Stimulated activated naive CD8-positive, alpha-beta T cell treated with anti-CD3 and anti-CD28 coated beads, Interleukin-15, Interleukin-2, amounts not matched to agents 100 ng/mL and 50 ng/mL, for 24 hours (primary cell): Measurements from ENCODE around the gene DMBX1.
A peak's percentile ranks its signal among the peaks of the same experiment; 100 is the strongest.

Source experiments
- H3K27ac Mint-ChIP-seq: one replicate; pipeline ENCODE4 v1.8.0; 2021; ENCODE audit warnings: mild to moderate bottlenecking, mixed read lengths
- H3K27me3 Mint-ChIP-seq: one replicate; pipeline ENCODE4 v1.8.0; 2021; ENCODE audit warnings: mixed read lengths
- H3K36me3 Mint-ChIP-seq: one replicate; pipeline ENCODE4 v1.8.0; 2021; ENCODE audit warnings: low read depth, mixed read lengths
- H3K4me1 Mint-ChIP-seq: one replicate; pipeline ENCODE4 v1.8.0; 2021; ENCODE audit warnings: low read depth, mixed read lengths
- H3K4me3 Mint-ChIP-seq: one replicate; pipeline ENCODE4 v1.8.0; 2021; ENCODE audit warnings: mild to moderate bottlenecking, mixed read lengths
- H3K9me3 Mint-ChIP-seq: one replicate; pipeline ENCODE4 v1.8.0; 2021; ENCODE audit warnings: mixed read lengths

The DMBX1 gene

GRCh38 chr1:46453449-46453848 is 36.2 kb upstream of the DMBX1 start:
- no peaks in the 10 kb centered on the region for H3K4me1 Mint-ChIP-seq
- no peak overlapping the region for H3K27ac Mint-ChIP-seq
- no peak overlapping the region for H3K4me3 Mint-ChIP-seq
- no peaks in the 10 kb centered on the region for H3K36me3 Mint-ChIP-seq
- peaks cover 43% of the 10 kb centered on the region for H3K27me3 Mint-ChIP-seq
- H3K9me3 Mint-ChIP-seq: no peaks in the 10 kb centered on the region

DNA sequence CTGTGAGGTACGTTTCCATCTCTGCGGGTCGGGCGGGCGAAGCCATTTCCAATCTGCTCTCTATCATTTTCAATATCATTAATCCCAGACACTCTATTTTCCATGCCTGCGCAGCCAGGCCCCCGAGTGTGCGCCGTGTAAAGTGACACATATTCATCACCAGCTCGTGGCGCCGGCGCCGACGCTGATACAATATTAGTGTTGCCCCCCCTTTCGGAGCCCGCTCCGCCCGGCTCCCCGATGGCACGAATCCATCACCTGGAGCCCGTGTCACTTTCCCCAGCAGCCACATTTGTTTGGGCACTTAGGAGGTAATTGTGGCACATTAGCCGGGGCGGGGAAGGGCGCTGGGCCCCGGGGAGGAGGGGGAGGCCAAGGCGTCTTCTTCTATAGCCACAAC is 33.7 kb upstream of the DMBX1 start:
- Mint-ChIP-seq H3K27ac (no peak overlapping the region), H3K36me3 (no peaks in the 10 kb centered on the region), H3K4me1 (no peaks in the 10 kb centered on the region), H3K27me3 (peaks cover 34% of the 10 kb centered on the region), H3K4me3 (no peak overlapping the region), H3K9me3 (no peaks in the 10 kb centered on the region)

GRCh38 chr1:46456411-46456963 is 33.1 kb upstream of the DMBX1 start:
- Mint-ChIP-seq H3K36me3 (no peaks in the 10 kb centered on the region), H3K27me3 (peaks cover 31% of the 10 kb centered on the region), H3K27ac (no peak overlapping the region), H3K4me1 (no peaks in the 10 kb centered on the region), H3K4me3 (no peak overlapping the region), H3K9me3 (no peaks in the 10 kb centered on the region)

DNA sequence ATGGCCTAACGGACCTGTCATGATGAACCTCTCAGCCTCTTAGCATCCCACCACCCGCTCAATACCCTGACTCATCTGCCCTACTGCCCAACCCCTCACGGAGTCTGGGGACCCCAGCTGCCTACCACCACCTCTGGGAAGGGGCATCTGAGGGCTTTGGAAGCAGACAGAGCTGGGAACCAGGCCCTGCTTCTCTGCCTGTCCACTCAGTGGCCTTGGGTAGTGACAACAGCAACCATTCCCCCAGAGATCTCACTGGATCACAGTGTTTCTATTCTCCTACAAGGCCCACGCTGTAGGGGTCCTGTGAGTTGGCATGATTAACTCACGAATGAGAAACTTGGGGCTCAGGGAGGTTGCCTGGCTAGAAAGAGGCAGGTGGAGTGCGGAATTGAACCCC is 32.5 kb upstream of the DMBX1 start:
- no peaks in the 10 kb centered on the region for H3K4me1 Mint-ChIP-seq
- no peak overlapping the region for H3K4me3 Mint-ChIP-seq
- H3K27ac Mint-ChIP-seq: no peak overlapping the region
- peaks cover 31% of the 10 kb centered on the region for H3K27me3 Mint-ChIP-seq
- no peaks in the 10 kb centered on the region for H3K9me3 Mint-ChIP-seq
- no peaks in the 10 kb centered on the region for H3K36me3 Mint-ChIP-seq

- Mint-ChIP-seq H3K36me3 (no peaks in the 10 kb centered on the region), H3K27ac (no peak overlapping the region), H3K4me1 (no peaks in the 10 kb centered on the region), H3K9me3 (no peaks in the 10 kb centered on the region), H3K27me3 (peaks cover 27% of the 10 kb centered on the region), H3K4me3 (no peak overlapping the region)
Measured at GRCh38 chr1:46458190-46458589, 31.4 kb upstream of the DMBX1 start.

- Mint-ChIP-seq H3K4me3 (no peak overlapping the region), H3K4me1 (no peaks in the 10 kb centered on the region), H3K9me3 (no peaks in the 10 kb centered on the region)
Measured at GRCh38 chr1:46458846-46459245, 30.8 kb upstream of the DMBX1 start.

DNA sequence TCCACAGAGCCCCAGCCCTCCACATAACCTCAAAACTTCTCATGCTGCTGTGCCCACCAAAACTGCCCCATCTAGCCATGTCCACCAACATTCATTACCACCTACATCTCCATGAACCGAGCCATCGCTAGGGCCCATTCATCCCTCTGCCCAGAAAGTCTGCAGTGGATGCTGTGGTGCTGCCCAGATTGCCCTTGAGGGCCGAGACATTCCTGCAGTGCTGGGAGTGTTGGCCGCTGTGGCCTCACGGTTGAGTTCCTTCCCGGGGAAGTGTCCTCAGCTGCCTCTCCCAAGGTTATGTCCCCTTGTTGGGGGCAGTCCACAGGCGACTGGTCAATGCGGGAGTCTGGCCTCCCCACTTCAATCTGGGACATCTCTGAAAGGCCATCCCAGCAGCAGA is 30.3 kb upstream of the DMBX1 start:
- Mint-ChIP-seq H3K36me3 (no peaks in the 10 kb centered on the region), H3K4me3 (no peak overlapping the region), H3K27me3 (peaks cover 29% of the 10 kb centered on the region), H3K9me3 (no peaks in the 10 kb centered on the region), H3K27ac (no peak overlapping the region), H3K4me1 (no peaks in the 10 kb centered on the region)

More at GRCh38 chr1:46458846-46459245, 30.8 kb upstream of the DMBX1 start:
- Mint-ChIP-seq H3K27me3 (peaks cover 27% of the 10 kb centered on the region), H3K36me3 (no peaks in the 10 kb centered on the region), H3K27ac (no peak overlapping the region)

DNA sequence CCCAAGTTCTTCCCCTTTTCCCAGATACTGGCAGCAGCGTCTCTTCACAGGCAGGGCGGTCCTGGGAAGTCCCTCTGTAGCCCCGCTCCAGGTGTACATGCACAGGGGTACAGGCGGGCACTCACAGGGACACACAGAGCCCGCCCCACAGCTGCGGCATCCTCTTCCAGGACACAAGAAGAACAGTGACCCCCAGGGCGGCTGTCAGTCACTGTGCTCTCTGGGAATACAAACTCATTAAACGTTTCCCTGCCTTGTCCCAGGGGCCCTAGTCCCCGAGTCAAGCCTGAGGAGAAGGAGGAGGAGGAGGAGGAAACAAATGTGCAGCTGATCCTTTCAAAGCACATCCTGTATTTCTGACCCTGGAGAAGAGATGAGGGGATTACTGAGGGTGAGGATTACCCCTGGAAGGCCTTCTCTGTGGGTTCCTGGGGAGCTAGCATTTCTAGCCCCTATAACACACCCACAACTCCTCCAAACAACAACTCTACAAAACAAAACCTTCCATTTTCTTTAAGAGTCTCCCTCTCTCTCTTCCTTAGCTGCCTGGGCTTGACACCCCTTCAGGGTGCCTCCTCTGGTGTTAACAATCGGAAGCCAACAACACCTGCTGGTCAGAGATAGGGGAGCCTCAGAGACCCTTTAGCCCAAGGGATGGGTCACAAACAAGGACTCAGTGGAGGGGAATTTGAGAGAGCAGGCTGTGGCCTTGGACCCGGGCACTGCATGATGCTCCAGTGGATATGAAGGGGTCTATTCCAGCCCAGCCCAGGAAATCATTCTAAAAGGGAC is 28.4 kb upstream of the DMBX1 start:
- H3K4me3 Mint-ChIP-seq: no peak overlapping the region
- H3K4me1 Mint-ChIP-seq: no peaks in the 10 kb centered on the region
- no peak overlapping the region for H3K27ac Mint-ChIP-seq
- H3K9me3 Mint-ChIP-seq: no peaks in the 10 kb centered on the region
- H3K27me3 Mint-ChIP-seq: peaks cover 37% of the 10 kb centered on the region
- no peaks in the 10 kb centered on the region for H3K36me3 Mint-ChIP-seq

GRCh38 chr1:46461809-46462448 is 27.7 kb upstream of the DMBX1 start:
- H3K9me3 Mint-ChIP-seq: no peaks in the 10 kb centered on the region
- peaks cover 39% of the 10 kb centered on the region for H3K27me3 Mint-ChIP-seq
- peaks cover 2% of the 10 kb centered on the region for H3K4me1 Mint-ChIP-seq
- no peak overlapping the region for H3K27ac Mint-ChIP-seq
- H3K4me3 Mint-ChIP-seq: no peak overlapping the region
- H3K36me3 Mint-ChIP-seq: no peaks in the 10 kb centered on the region

DNA sequence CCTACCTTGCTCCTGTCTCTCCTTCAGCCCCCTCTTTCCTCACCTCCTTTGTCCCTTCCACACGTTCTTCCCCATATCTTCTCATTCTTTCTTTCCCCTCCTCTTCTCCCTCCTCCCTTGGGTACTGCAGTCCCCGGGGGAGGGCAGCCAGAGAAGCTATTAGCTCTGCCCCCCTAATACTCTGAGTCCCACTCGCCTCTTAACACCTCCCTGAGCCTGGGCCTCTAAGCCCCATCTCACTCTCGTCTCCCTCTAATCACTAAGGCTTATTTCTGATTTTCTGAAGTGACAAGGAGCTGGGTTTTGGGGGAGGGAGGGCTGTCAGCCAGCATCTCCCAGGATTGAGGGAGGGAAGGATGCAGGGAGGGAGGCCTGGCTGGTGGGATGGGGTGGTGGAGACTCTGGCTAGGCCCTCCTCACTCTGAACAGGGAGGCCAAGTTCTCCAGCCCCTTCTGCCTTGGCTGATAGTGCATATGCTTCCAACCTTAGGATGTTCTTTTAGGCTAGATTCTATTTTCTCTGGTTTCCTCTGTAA is 25.6 kb upstream of the DMBX1 start:
- Mint-ChIP-seq H3K4me3 (no peak overlapping the region), H3K9me3 (no peaks in the 10 kb centered on the region), H3K36me3 (no peaks in the 10 kb centered on the region), H3K4me1 (peaks cover 7% of the 10 kb centered on the region), H3K27me3 (peaks cover 53% of the 10 kb centered on the region), H3K27ac (no peak overlapping the region)

GRCh38 chr1:46464915-46465314 is 24.7 kb upstream of the DMBX1 start:
- Mint-ChIP-seq H3K27ac (no peak overlapping the region), H3K27me3 (peaks cover 50% of the 10 kb centered on the region), H3K9me3 (no peaks in the 10 kb centered on the region), H3K4me3 (no peak overlapping the region), H3K36me3 (no peaks in the 10 kb centered on the region), H3K4me1 (peaks cover 7% of the 10 kb centered on the region)

DNA sequence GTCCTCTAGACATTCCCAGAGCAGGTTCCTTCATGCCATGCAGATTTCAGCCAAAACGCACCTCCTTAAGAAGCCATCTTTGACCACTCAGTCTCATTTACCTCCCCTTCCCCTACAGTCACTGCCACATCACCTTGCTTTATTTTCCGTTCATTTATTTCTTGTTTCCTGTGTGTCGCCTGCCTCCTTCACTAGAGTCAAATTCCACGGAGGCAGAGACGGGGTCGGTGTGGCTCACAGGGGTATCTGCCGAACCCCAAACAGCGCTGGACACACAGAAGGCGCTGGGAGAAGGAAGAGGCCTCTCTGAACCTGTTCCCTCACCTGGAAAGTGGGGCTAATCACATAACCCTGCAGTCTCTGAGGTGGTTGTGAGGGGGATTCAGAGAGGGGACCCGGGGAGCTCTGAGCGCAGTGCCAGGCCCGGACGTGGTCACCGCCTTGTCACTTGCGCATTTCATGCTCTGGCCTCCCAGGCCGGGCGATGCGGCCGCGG is 23.6 kb upstream of the DMBX1 start:
- Mint-ChIP-seq H3K9me3 (no peaks in the 10 kb centered on the region), H3K27me3 (peaks cover 51% of the 10 kb centered on the region), H3K4me3 (no peak overlapping the region), H3K27ac (no peak overlapping the region), H3K36me3 (no peaks in the 10 kb centered on the region), H3K4me1 (peaks cover 7% of the 10 kb centered on the region)

- Mint-ChIP-seq H3K36me3 (no peaks in the 10 kb centered on the region), H3K27me3 (peaks cover 52% of the 10 kb centered on the region), H3K4me3 (peak overlapping the region; percentile 78), H3K9me3 (no peaks in the 10 kb centered on the region), H3K27ac (no peak overlapping the region), H3K4me1 (peaks cover 7% of the 10 kb centered on the region)
Measured at GRCh38 chr1:46466477-46467182, 23.0 kb upstream of the DMBX1 start.

DNA sequence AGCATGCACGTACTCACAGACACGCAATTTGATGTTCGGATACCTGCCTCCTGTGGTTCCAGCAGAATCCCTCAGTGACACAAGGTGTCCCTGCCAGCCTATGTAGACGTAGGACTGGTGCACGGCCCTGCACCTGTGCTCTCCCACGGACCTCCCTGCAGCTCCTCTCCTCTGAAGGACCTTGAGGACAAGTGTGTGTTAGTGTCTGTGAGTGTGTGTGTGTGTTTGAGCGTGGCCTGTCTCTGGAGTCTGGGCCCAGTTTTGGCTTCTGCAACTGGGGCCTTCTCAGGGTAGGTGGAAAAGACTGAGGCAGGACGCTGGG is 22.5 kb upstream of the DMBX1 start:
- Mint-ChIP-seq H3K27me3 (peaks cover 50% of the 10 kb centered on the region), H3K4me1 (peaks cover 7% of the 10 kb centered on the region), H3K27ac (no peak overlapping the region), H3K4me3 (peak overlapping the region; percentile 78), H3K36me3 (no peaks in the 10 kb centered on the region), H3K9me3 (no peaks in the 10 kb centered on the region)

GRCh38 chr1:46469881-46470280 is 19.8 kb upstream of the DMBX1 start:
- H3K4me1 Mint-ChIP-seq: peaks cover 7% of the 10 kb centered on the region
- no peak overlapping the region for H3K27ac Mint-ChIP-seq
- H3K4me3 Mint-ChIP-seq: no peak overlapping the region
- peaks cover 42% of the 10 kb centered on the region for H3K27me3 Mint-ChIP-seq
- H3K9me3 Mint-ChIP-seq: no peaks in the 10 kb centered on the region
- no peaks in the 10 kb centered on the region for H3K36me3 Mint-ChIP-seq
